ENCODE data around the gene GAD2. TPM values are rescaled to one million over a fixed set of nuclear protein-coding genes. Genes with fewer than 3 reads are reported as not detected.

GAD2 gene
- polyA plus RNA-seq (ENCODE audit: insufficient read length in 4 of 4), result 1 to 10 TPM; 1.5 to 3.1 (median 1.9) TPM

DNA sequence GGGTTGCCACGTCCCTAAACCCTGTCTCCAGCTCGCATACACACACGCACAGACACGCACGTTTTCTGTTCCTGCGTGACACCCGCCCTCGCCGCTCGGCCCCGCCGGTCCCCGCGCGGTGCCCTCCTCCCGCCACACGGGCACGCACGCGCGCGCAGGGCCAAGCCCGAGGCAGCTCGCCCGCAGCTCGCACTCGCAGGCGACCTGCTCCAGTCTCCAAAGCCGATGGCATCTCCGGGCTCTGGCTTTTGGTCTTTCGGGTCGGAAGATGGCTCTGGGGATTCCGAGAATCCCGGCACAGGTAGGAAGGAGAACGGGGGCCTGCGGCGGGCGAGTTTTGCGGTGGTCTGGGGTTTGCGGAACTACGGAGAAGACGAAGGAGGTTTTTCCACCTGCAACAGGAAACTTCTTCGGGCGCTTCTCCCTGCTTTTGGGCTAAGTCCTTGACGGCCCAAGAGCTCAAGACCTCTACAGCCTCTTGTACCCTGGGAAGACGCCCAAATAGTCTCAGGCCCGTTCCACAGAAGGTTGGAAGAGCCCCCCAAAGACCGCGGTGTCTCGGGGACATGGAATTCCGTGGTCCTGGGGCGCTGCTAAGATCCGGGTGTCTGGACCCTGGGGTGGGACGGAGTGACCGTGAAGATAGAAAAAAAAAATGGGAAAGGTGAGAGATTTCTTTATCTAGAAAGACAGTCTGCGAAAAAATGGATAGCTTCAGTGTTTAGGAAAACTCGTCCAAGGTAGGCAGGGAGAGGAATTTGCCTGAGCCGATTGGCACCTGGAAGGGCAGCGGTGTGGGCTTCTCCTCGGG is at the start of gene GAD2:
GAD2 (plus strand) TSS at position 190 of the 811 bp plus-strand sequence; CDS start at position 226, 36 bp downstream.
- DNase-seq (ENCODE audit: low read depth in 4 of 4, low spot score in 2 of 4), result no peak

DNA sequence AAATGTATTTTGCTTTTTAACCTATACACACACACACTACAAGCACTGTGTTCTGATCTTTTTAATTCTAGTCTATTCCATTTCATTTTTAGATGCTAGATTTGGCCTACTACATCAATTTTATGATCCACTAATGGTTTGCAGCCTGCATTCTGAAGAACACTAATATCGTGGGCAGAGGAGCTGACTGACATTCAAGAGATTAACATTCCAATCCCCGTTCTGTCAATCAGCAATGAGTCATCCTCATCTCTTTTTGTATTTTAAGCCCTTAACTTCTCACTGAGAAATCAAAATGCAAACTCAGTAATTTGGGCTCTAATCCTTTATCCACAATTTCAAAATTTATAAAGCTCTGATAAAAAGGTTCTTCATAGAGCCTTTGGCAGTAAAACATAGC is 47.1 kb upstream of the GAD2 start:
- DNase-seq (ENCODE audit: low read depth in 4 of 4, low spot score in 2 of 4), result no peak

DNA sequence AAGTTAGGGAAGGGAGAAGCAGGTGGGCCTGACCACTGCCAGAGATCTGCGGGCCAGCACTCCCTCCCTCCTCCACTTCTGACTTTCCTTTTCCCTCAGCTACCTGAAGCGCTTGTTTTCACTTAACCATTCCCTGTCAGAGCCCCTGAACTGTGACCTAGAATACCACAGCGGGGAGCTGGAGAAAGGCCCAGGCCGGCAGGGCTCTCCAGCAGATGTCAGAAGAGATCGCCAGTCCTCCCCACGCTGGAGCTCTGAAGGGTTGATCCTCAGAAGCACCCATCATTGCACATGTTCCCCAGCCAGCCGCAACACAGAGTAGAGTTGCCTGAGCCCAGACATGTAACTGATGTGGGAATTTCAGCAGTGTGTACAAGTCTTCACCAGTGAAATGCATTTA is 44.4 kb upstream of the GAD2 start:
- no peak for DNase-seq (ENCODE audit: low read depth in 4 of 4, low spot score in 2 of 4)

GRCh38 chr10:26173837-26174236 is 42.7 kb upstream of the GAD2 start:
- no peak for DNase-seq (ENCODE audit: low read depth in 4 of 4, low spot score in 2 of 4)

DNA sequence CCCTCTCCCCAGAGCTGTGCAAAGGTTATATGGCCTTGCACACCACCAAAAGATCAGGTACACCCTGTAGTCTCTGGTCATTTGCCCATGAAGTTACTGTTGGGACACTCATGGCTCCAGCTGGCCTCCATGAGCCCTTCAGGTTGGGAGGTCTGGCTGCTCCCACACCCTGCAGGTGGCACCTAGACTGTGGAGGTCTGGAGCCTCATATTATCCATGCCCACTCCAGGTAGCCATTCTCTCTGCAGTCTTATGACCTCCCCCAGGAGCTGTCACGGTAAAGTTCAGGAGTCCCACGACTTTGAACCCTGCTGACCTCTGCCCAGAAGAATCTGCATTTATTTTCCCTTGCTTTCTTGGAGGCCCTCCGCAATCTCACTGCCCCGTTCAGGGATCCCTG is 39.2 kb upstream of the GAD2 start:
- no peak for DNase-seq (ENCODE audit: low read depth in 4 of 4, low spot score in 2 of 4)

GRCh38 chr10:26194275-26194674 is 22.3 kb upstream of the GAD2 start:
- DNase-seq (ENCODE audit: low read depth in 4 of 4, low spot score in 2 of 4), result no peak

DNA sequence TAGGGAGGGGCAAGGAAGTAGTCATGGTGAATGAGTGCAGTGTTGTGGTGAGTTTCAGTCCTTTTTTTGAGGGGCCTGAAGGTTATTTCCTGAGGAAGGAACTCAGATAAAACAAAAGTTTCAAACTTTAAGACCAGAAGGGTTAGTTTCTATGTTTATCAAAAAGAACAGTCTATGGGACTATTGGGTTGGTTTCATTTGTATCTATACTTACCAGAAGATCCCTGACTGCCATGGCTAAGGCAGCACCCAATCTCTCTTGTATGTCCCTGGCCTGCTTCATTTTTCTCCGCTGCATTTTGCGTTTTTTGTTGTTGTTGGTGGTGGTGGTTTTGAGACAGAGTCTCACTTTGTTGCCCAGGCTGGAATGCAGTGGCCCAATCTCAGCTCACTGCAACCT is 19.3 kb upstream of the GAD2 start:
- DNase-seq (ENCODE audit: low read depth in 4 of 4, low spot score in 2 of 4), result no peak

GRCh38 chr10:26198119-26198518 is 18.5 kb upstream of the GAD2 start:
- no peak for DNase-seq (ENCODE audit: low read depth in 4 of 4, low spot score in 2 of 4)

DNA sequence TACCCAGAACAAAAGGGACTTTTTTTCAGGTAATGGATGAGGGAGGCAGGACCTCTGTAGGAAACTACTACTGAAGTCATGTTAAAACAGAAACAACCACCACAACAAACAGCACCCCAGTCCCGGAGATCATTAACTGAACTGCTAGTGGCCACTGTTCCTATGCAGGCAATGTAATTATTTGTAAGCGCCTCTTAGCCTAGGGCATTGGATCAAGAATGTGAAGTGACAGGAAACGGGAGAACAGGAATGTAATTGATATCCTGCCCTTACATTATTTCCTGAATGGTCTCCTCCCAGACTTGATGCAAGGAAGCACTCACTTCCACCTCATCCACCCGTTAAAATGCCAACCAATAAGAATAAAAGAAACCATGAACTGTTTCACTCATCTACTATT is 16.7 kb upstream of the GAD2 start:
- no peak for DNase-seq (ENCODE audit: low read depth in 4 of 4, low spot score in 2 of 4)

DNA sequence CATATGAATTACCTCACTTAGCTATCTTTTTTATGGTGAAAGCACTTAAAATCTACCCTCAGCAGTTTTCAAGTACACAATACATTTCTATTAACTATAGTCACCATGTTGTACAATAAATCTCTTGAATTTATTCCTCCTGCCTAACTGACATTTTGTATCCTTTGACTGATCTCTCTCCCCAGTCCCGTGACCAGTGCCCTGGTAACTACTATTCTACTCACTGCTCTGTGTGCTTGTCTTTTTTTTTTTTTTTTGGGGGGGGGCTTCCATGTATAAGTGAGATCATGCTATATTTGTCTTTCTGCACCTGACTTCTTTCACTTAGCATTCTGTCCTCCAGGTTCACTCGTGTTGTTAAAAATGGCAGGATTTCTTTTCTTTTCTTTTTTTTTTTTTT is 11.4 kb upstream of the GAD2 start:
- no peak for DNase-seq (ENCODE audit: low read depth in 4 of 4, low spot score in 2 of 4)

DNA sequence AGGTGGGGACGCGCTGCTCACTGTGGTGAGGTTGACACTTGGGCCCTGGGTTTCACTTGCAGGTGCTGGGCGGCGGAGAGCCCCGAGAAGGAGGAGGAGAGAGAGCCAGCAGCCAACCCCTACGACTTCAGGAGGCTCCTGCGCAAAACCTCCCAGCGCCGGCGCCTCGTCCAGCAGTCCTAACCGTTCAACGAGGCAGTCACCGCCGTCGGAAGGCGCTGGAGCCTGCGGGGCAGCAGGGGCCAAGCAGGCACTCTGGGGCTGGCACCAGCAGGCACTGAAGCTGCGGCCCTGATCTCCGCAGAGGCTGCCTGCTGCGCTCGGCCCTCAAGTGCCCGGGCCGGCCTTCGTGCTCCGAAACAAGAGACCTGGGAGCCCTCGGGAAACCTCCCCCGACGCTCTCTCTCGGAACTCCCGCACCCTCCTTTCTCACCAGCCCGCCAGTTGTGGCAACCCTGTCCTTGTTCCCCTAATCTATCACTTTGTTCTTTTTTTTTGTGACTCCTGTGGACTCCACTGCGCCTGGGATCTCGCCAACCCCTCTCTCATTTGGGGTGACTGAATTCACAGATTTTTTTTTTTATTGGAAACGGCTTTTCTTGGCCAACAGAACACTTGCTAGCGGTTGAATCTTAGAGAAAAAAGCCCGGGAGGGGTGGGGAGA is 4.7 kb upstream of the GAD2 start:
- no peak for DNase-seq (ENCODE audit: low read depth in 4 of 4, low spot score in 2 of 4)

DNA sequence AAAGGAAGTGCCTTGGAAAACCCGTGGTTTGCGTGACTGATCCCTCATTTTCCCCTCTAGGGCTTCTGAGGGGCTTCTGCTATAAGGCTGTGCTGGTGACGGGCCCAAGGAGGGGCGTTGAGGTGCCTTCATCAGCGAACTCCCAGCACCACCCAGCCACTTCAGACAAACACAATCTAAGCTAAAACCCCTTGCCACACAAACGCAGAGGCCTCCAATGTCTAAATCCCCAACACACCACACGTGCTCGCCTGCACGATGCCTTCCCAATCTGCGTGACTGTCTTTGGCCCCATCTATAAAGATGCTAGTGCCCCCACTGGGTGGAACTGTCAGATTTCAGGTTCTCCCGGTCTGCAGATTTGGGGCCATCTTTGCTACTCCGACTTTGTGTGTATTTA is 4.1 kb upstream of the GAD2 start:
- no peak for DNase-seq (ENCODE audit: low read depth in 4 of 4, low spot score in 2 of 4)

GRCh38 chr10:26213157-26213800 is 3.3 kb upstream of the GAD2 start:
- DNase-seq (ENCODE audit: low read depth in 4 of 4, low spot score in 2 of 4), result no peak

DNA sequence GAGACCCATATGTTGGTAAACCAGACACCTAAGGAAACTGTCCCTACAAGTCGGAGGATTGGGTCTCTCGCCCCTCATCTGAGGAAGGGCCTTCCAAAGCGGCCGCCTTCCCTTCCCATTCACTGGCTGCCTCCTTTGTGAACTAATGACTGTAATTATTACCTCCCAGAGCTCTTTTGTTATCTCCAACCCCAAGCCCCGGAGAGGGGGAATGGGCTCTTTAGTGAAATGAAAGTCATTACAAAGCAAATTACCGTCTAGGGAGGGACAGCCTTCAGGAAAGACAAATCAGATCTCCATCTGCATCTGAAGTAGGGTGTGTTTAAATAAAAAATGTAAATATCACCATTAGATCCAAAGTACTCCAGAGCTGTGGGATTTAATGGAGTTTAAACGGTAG is 2.6 kb upstream of the GAD2 start:
- no peak for DNase-seq (ENCODE audit: low read depth in 4 of 4, low spot score in 2 of 4)

DNA sequence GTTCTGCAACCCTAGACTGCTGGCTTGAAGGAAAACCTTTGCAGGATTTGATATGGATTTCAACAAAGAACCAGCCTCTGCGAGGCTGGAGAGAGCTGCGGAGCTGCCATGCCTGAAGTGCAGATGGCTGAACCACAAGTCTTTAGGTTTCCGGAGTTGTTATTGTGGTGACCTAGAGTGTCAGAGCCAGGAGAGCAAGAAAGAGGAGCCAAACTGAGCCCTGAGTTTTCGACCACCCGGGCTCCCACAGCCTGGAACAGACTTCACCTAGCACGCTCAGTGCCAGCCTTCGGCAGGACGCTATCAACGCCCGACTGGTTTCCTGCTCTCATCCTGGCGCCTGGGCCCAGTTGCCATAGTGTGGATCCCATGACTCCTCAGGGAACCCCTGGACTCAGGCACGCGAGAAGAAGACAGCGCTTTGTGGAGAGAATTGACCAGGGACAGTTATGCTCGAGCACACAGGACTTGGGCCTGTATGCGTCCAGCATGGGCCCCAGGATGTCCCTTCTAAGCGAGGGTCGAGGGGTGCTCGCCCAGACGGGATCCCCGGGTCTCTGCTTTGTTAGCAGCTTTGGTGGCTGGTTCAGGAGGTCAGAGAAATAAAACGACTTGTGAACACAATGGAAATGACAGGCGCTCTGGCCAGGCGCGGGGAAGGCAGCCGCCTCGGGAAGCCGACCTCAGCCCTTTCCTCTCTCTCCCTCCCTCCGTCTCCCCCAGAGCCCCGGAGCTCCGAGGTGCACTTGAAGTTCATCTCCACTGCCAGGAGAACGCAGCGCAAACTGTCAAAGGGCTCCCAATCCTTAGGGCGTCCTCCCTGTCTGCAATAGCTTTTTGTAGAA is 1.8 kb upstream of the GAD2 start:
- DNase-seq (ENCODE audit: low read depth in 4 of 4, low spot score in 2 of 4), result no peak

DNA sequence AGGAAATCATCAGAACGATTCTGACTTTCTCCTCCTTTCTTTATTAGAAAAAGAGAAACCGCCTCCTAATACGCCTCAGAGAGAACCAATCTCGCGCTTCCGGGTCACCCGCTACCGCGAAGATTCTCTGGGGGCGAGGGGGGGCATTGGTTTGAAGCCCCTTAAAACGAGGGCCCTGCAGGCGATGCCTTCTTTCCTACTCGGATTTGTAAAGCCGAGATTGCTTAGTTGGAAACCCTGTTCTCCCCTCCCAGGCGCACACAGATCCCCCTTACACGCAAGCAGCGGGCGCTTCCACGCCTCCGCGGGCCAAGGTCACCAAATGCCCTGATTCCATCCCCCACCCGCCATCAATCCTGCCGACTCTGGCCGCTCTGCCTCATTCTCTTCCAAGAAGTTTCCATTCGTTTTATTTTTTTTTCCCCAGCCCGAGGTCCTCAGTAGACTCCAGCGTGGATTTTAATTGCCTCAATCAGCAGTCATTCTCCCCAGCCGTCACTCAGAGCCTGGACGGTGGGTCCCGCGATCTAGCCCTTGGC is 1.1 kb upstream of the GAD2 start:
- no peak for DNase-seq (ENCODE audit: low read depth in 4 of 4, low spot score in 2 of 4)

DNA sequence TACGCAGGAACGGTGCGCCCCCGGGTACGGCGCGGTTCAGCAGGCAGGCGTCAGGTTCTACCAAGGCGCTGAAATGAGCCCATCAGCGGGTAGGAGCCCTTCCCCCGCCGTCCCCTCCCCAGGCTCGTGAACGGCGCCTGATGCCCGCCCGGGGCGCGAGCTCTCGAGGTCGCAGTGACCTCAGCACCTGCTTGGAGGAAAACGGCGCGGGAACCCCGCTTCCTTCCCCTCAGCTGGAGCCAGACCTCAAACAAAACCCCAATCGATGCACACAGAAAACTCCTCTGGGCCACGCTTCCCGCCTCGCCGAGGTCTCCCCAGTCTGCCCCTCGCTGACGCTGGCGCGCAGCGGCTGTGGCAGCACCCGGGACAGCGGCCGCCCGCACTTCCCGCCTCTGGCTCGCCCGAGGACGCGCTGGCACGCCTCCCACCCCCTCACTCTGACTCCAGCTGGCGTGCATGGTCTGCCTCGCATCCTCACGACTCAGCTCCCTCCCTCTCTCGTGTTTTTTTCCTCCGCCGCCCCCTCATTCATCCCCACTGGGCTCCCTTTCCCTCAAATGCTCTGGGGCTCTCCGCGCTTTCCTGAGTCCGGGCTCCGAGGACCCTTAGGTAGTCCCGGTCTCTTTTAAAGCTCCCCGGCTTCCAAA is 514 bp upstream of the GAD2 start:
- DNase-seq (ENCODE audit: low read depth in 4 of 4, low spot score in 2 of 4), result no peak

DNA sequence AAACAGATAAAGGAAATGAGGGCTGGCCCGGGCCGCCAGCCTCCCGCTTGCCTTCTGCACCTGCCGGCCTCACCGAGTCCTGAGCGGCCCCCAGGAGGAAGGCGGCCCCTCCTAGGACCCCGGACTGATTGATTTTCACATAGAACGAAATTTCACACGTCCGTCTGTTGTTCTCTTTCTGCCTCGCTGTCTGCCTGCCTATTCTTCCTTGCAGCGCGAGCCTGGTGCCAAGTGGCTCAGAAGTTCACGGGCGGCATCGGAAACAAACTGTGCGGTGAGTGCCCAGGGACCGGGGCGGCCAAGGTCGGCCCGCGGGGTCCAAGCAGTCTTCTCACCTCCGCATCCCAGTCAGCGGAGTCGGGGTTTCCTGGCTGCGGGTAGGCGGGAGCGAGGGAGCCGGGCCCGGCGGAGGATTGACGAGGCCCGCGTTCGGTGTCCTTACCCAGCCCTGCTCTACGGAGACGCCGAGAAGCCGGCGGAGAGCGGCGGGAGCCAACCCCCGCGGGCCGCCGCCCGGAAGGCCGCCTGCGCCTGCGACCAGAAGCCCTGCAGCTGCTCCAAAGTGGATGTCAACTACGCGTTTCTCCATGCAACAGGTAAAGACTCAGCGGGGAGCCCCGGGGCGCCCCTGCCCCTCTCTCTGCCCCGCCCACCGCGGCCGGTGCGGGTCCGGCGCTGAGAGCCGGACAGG is 967 bp downstream of the GAD2 start:
- DNase-seq (ENCODE audit: low read depth in 4 of 4, low spot score in 2 of 4), result no peak

- no peak for DNase-seq (ENCODE audit: low read depth in 4 of 4, low spot score in 2 of 4)
Observed at GRCh38 chr10:26219676-26220075, 3.1 kb downstream of the GAD2 start.

Measured in left renal cortex interstitium (tissue), 4 donors.